HCT116 (cell line): ENCODE data around the gene CDH5. TPM values are rescaled to one million over a fixed set of nuclear protein-coding genes. Genes with fewer than 3 reads are reported as not detected.

Experiments used
- ATAC-seq: fragments of 200-7000 bp; cut with Tn5 transposase; 2 replicates; pipeline ENCODE4 v1.9.1; 2020; ENCODE audit warnings: mild to moderate bottlenecking, moderate library complexity
- BruUV-seq: library from RNA; stranded (reverse); fragments of 400-500 nt; replicated peaks from 2 replicates; lab custom pipeline; 2021; lab: Mats Ljungman, UMichigan
- CTCF ChIA-PET: fragments of 300-600 bp; sonication (Branson Sonifier 250); formaldehyde crosslinking; loops from one replicate; lab custom pipeline; 2021; ENCODE audit warnings: antibody characterized with exemption; lab: Charles Lee
- POLR2A ChIA-PET: fragments of 300-600, 350-600 bp; sonication (Branson Sonifier 250); formaldehyde crosslinking; loops from one replicate; lab custom pipeline; 2021; ENCODE audit warnings: antibody characterized with exemption; lab: Charles Lee
- RAD21 ChIA-PET, 2 experiments: fragments of 300-600 bp; sonication (Branson Sonifier 250); formaldehyde crosslinking; loops; one replicate each; lab custom pipeline; 2023; ENCODE audit warnings: low total read pairs in 2 of 2; ENCODE audit not compliant: uncharacterized antibody in 2 of 2, unreplicated experiment in 2 of 2, low non-redundant PET in 1 of 2; lab: Charles Lee
- DNase-seq: peaks from one replicate; pipeline ENCODE4 v3.0.0-alpha.2; 2010; ENCODE audit warnings: low read depth, low spot score
- H2AFZ ChIP-seq: fragments of 200-600 bp; shearing (Covaris generic), sonication (generic); 2 replicates; pipeline ENCODE4 v1.6.1; 2017; ENCODE audit warnings: low read depth, mixed run types, mixed read lengths, antibody characterized with exemption, low read length; ENCODE audit not compliant: poor library complexity, severe bottlenecking
- H3K27ac ChIP-seq: 2 replicates; pipeline ENCODE4 v1.5.1; 2012; ENCODE audit warnings: low read depth, low read length
- H3K27me3 ChIP-seq: fragments of 200-600 bp; sonication (generic); 2 replicates; pipeline ENCODE4 v1.6.1; 2016; ENCODE audit warnings: mixed run types, low read length, mixed read lengths; ENCODE audit not compliant: insufficient read depth
- H3K36me3 ChIP-seq, 2 experiments: fragments of 200-500 bp in 1 of 2; fragments of 200-600 bp in 1 of 2; sonication (Bioruptor generic) in 1 of 2; sonication (generic) in 1 of 2; 2 replicates each; pipeline versions ENCODE4 v1.5.1 to v1.6.1; 2014 to 2016; ENCODE audit warnings: low read length in 2 of 2, inconsistent platforms in 1 of 2, mixed read lengths in 1 of 2, mixed run types in 1 of 2; ENCODE audit not compliant: insufficient read depth in 2 of 2, control insufficient read depth in 1 of 2
- H3K4me1 ChIP-seq, 2 experiments: fragments of 200-600 bp in 1 of 2; sonication (generic) in 1 of 2; 2 replicates each; pipeline versions ENCODE4 v1.5.1 to v1.6.1; 2012 to 2017; ENCODE audit warnings: low read length in 2 of 2, inconsistent platforms in 1 of 2, mild to moderate bottlenecking in 1 of 2, mixed read lengths in 1 of 2, mixed run types in 1 of 2, moderate library complexity in 1 of 2; ENCODE audit not compliant: insufficient read depth in 2 of 2, control insufficient read depth in 1 of 2
- H3K4me2 ChIP-seq: fragments of 200-600 bp; sonication (generic); 2 replicates; pipeline ENCODE4 v1.6.1; 2017; ENCODE audit warnings: mixed run types, low read length, mixed read lengths
- H3K4me3 ChIP-seq, 2 experiments: fragments of 200-600 bp in 1 of 2; sonication (generic) in 1 of 2; replicated peaks in 1 of 2; 2 replicates each; pipeline ENCODE4 v1.5.1; 2011 to 2016; ENCODE audit warnings: low read length in 2 of 2, control low read depth in 1 of 2, low read depth in 1 of 2, mild to moderate bottlenecking in 1 of 2, mixed read lengths in 1 of 2, mixed run types in 1 of 2
- H3K79me2 ChIP-seq: fragments of 200-600 bp; sonication (generic); 2 replicates; pipeline ENCODE4 v1.6.1; 2017; ENCODE audit warnings: mild to moderate bottlenecking, mixed run types, low read length, moderate library complexity, mixed read lengths; ENCODE audit not compliant: insufficient read depth
- H3K9ac ChIP-seq: fragments of 200-600 bp; sonication (generic); 2 replicates; pipeline ENCODE4 v1.6.1; 2016; ENCODE audit warnings: low read length, mixed read lengths
- H3K9me2 ChIP-seq: fragments of 200-600 bp; sonication (generic), shearing (Covaris generic); 2 replicates; pipeline ENCODE4 v1.6.1; 2017; ENCODE audit warnings: mixed run types, mild to moderate bottlenecking, moderate library complexity; ENCODE audit not compliant: insufficient read depth
- H3K9me3 ChIP-seq, 2 experiments: fragments of 200-500 bp in 1 of 2; fragments of 200-600 bp in 1 of 2; sonication (Bioruptor generic) in 1 of 2; sonication (generic) in 1 of 2; 2 replicates each; pipeline ENCODE4 v1.6.1; 2014 to 2017; ENCODE audit warnings: low read length in 2 of 2, mixed read lengths in 2 of 2, inconsistent platforms in 1 of 2, low read depth in 1 of 2, mild to moderate bottlenecking in 1 of 2, mixed run types in 1 of 2, moderate library complexity in 1 of 2; ENCODE audit not compliant: control insufficient read depth in 1 of 2, insufficient read depth in 1 of 2
- H4K20me1 ChIP-seq: fragments of 200-600 bp; sonication (generic), shearing (Covaris generic); 2 replicates; pipeline ENCODE4 v1.6.1; 2017; ENCODE audit warnings: mixed run types, mild to moderate bottlenecking, moderate library complexity; ENCODE audit not compliant: insufficient read depth
- CEBPB ChIP-seq: IDR thresholded peaks from 2 replicates; pipeline ENCODE4 v1.6.1; 2012; ENCODE audit warnings: low read depth
- EGR1 ChIP-seq: IDR thresholded peaks from 2 replicates; pipeline ENCODE4 v1.6.1; 2012; ENCODE audit warnings: low read depth
- ELF1 ChIP-seq: IDR thresholded peaks from 2 replicates; pipeline ENCODE4 v1.6.1; 2012; ENCODE audit warnings: low read depth, borderline replicate concordance
- EZH2 ChIP-seq: fragments of 200-600 bp; sonication (generic); IDR thresholded peaks from 2 replicates; pipeline ENCODE4 v1.6.1; 2017; ENCODE audit warnings: antibody characterized with exemption, mixed run types
- EZH2phosphoT487 ChIP-seq: fragments of 200-600 bp; IDR thresholded peaks from 2 replicates; pipeline ENCODE4 v1.6.1; 2018; ENCODE audit warnings: antibody characterized with exemption, borderline replicate concordance
- FOSL1 ChIP-seq: IDR thresholded peaks from 2 replicates; pipeline ENCODE4 v1.6.1; 2012; ENCODE audit warnings: low read depth
- POLR2AphosphoS5 ChIP-seq: IDR thresholded peaks from 2 replicates; pipeline ENCODE4 v1.6.1; 2011; ENCODE audit warnings: mild to moderate bottlenecking, low read depth, low read length, moderate library complexity
- SP1 ChIP-seq: IDR thresholded peaks from 2 replicates; pipeline ENCODE4 v1.6.1; 2012; ENCODE audit warnings: low read depth
- SRF ChIP-seq: IDR thresholded peaks from 2 replicates; pipeline ENCODE4 v1.6.1; 2012; ENCODE audit warnings: low read depth
- TCF7L2 ChIP-seq: IDR thresholded peaks from 2 replicates; pipeline ENCODE4 v1.7.0; 2011; ENCODE audit warnings: borderline replicate concordance, inconsistent platforms; ENCODE audit not compliant: insufficient read depth, insufficient read length; ENCODE audit errors: extremely low read depth
- ZFX ChIP-seq: fragments of 450-650 bp; IDR thresholded peaks from 2 replicates; pipeline ENCODE4 v1.6.1; 2017
- intact Hi-C: fragments of 100-400 bp; cut with micrococcal nuclease; formaldehyde crosslinking; loops from 2 replicates; pipeline ENCODE4 v1.10.0; 2022
- total RNA-seq: library from RNA; stranded (reverse); gene quantifications from one replicate; pipeline ENCODE4 v1.2.1, GENCODE V29; 2021; ENCODE audit not compliant: unreplicated experiment
- TF ChIP-seq, protein P1 (sequence below): IDR thresholded peaks from 2 replicates; pipeline ENCODE4 v1.6.1; 2012
- TF ChIP-seq, protein P2 (sequence below): IDR thresholded peaks from 2 replicates; pipeline ENCODE4 v1.6.1; 2012
- TF ChIP-seq, protein P3 (sequence below), 3 experiments: fragments of 200-600 bp in 1 of 3; sonication (generic) in 1 of 3; IDR thresholded peaks in 2 of 3; conservative IDR thresholded peaks in 1 of 3; 2 replicates each; pipeline ENCODE4 v1.5.1; 2012 to 2017; ENCODE audit warnings: low read depth in 2 of 3, low read length in 2 of 3, antibody characterized with exemption in 1 of 3, borderline replicate concordance in 1 of 3, control low read depth in 1 of 3, mild to moderate bottlenecking in 1 of 3, mixed read lengths in 1 of 3, mixed run types in 1 of 3, moderate library complexity in 1 of 3; ENCODE audit not compliant: insufficient read depth in 1 of 3
- TF ChIP-seq, protein P4 (sequence below): IDR thresholded peaks from 2 replicates; pipeline ENCODE4 v1.6.1; 2012; ENCODE audit warnings: low read depth

CDH5 gene
- total RNA-seq, 1 experiment from 2014 or later, result 0.15 TPM

DNA sequence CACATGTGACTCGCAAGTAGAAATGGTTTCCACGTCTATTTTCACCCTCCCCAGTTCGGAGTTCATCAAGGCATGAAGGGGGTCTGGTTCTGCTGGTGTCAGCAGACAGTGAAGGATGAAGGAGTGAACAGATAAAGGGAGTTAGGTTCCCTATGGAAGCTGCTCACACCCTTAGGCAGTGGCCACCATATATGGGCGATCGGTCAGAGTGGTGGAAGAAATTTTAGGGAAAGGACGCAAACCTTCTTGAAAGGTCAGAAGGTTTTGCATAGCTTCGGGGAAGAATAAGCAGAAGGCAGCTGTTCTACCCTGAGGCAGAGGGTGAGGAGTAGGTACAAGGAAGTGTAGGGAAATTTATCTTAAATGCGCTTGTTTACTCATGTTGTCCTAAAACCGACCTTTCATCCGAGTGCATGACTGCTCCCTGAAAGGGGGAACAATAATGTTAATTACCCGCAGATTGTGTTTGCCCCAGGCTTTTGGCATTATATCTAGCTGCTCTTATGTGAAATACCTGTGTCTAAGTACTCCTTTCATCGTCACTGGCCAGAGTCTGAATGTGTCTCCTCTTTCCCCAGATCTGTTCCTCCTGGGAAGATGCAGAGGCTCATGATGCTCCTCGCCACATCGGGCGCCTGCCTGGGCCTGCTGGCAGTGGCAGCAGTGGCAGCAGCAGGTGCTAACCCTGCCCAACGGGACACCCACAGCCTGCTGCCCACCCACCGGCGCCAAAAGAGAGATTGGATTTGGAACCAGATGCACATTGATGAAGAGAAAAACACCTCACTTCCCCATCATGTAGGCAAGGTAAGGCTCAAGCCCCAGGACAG, 12.5 kb downstream of the CDH5 start:
- BruUV-seq, result no TSS peak
- no peaks in the 10 kb centered on the region for H3K9me3 ChIP-seq
- H2AFZ ChIP-seq, result no peak overlapping the region
- no peaks in the 10 kb centered on the region for H4K20me1 ChIP-seq
- no peak overlapping the region for H3K4me3 ChIP-seq
- no peaks in the 10 kb centered on the region for H3K27me3 ChIP-seq
- H3K79me2 ChIP-seq, result no peaks in the 10 kb centered on the region
- ChIA-PET CTCF (no interaction called here), RAD21 (no interaction called here), POLR2A (no interaction called here)
- H3K9me2 ChIP-seq, result no peaks in the 10 kb centered on the region
- intact Hi-C loops, result no loop called here
- H3K27ac ChIP-seq, result no peak overlapping the region
- no peak for TF ChIP-seq EZH2phosphoT487
- no peaks in the 10 kb centered on the region for H3K36me3 ChIP-seq
- H3K4me2 ChIP-seq, result no peak overlapping the region
- no peak for DNase-seq
- H3K9ac ChIP-seq, result no peak overlapping the region
- H3K4me1 ChIP-seq, result peaks cover 23 to 25% of the 10 kb centered on the region in 2 experiments
- ATAC-seq, result no peak

- Histone ChIP-seq H3K27me3 (no peaks in the 10 kb centered on the region), H4K20me1 (no peaks in the 10 kb centered on the region), H2AFZ (no peak overlapping the region), H3K9ac (no peak overlapping the region), H3K79me2 (no peaks in the 10 kb centered on the region), H3K9me3 (no peaks in the 10 kb centered on the region), H3K4me3 (no peak overlapping the region), H3K27ac (no peak overlapping the region)
- CTCF ChIA-PET, result no interaction called here
- no peak for DNase-seq
- intact Hi-C loops, result no loop called here
- no peak for ATAC-seq
- TF ChIP-seq ZFX (no peak), ELF1 (no peak), EZH2 (no peak), EZH2phosphoT487 (no peak), POLR2AphosphoS5 (no peak), TCF7L2 (no peak), SRF (no peak), EGR1 (no peak), SP1 (no peak), FOSL1 (no peak), CEBPB (no peak)
- TF ChIP-seq, protein P1, sequence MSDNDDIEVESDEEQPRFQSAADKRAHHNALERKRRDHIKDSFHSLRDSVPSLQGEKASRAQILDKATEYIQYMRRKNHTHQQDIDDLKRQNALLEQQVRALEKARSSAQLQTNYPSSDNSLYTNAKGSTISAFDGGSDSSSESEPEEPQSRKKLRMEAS, result no peak
- TF ChIP-seq, protein P2, sequence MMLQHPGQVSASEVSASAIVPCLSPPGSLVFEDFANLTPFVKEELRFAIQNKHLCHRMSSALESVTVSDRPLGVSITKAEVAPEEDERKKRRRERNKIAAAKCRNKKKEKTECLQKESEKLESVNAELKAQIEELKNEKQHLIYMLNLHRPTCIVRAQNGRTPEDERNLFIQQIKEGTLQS, result no peak
- TF ChIP-seq, protein P3, sequence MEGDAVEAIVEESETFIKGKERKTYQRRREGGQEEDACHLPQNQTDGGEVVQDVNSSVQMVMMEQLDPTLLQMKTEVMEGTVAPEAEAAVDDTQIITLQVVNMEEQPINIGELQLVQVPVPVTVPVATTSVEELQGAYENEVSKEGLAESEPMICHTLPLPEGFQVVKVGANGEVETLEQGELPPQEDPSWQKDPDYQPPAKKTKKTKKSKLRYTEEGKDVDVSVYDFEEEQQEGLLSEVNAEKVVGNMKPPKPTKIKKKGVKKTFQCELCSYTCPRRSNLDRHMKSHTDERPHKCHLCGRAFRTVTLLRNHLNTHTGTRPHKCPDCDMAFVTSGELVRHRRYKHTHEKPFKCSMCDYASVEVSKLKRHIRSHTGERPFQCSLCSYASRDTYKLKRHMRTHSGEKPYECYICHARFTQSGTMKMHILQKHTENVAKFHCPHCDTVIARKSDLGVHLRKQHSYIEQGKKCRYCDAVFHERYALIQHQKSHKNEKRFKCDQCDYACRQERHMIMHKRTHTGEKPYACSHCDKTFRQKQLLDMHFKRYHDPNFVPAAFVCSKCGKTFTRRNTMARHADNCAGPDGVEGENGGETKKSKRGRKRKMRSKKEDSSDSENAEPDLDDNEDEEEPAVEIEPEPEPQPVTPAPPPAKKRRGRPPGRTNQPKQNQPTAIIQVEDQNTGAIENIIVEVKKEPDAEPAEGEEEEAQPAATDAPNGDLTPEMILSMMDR (IDR thresholded peaks at IDR 0.05 in 2 of 3, conservative IDR thresholded peaks at IDR 0.05 in 1 of 3; ENCODE audit: borderline replicate concordance in 1 of 3, insufficient read depth in 1 of 3, low read depth in 2 of 3, low read length in 2 of 3), result no peak
- TF ChIP-seq, protein P4, sequence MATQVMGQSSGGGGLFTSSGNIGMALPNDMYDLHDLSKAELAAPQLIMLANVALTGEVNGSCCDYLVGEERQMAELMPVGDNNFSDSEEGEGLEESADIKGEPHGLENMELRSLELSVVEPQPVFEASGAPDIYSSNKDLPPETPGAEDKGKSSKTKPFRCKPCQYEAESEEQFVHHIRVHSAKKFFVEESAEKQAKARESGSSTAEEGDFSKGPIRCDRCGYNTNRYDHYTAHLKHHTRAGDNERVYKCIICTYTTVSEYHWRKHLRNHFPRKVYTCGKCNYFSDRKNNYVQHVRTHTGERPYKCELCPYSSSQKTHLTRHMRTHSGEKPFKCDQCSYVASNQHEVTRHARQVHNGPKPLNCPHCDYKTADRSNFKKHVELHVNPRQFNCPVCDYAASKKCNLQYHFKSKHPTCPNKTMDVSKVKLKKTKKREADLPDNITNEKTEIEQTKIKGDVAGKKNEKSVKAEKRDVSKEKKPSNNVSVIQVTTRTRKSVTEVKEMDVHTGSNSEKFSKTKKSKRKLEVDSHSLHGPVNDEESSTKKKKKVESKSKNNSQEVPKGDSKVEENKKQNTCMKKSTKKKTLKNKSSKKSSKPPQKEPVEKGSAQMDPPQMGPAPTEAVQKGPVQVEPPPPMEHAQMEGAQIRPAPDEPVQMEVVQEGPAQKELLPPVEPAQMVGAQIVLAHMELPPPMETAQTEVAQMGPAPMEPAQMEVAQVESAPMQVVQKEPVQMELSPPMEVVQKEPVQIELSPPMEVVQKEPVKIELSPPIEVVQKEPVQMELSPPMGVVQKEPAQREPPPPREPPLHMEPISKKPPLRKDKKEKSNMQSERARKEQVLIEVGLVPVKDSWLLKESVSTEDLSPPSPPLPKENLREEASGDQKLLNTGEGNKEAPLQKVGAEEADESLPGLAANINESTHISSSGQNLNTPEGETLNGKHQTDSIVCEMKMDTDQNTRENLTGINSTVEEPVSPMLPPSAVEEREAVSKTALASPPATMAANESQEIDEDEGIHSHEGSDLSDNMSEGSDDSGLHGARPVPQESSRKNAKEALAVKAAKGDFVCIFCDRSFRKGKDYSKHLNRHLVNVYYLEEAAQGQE, result no peak
- TF ChIP-seq, all 23 proteins: peak for 0
- POLR2A ChIA-PET, result no interaction called here
- no TSS peak for BruUV-seq
- no peak overlapping the region for H3K4me2 ChIP-seq
- RAD21 ChIA-PET, result no interaction called here
- H3K36me3 ChIP-seq, result no peaks in the 10 kb centered on the region
- peaks cover 23 to 25% of the 10 kb centered on the region in 2 experiments for H3K4me1 ChIP-seq
- no peaks in the 10 kb centered on the region for H3K9me2 ChIP-seq
Observed at GRCh38 chr16:66379571-66379941, 13.1 kb downstream of the CDH5 start.
